HEK293 (cell line): Measurements from ENCODE around the gene PPARG.
A peak's percentile ranks its signal among the peaks of the same experiment; 100 is the strongest.

ENCODE experiments used
- BCL11B ChIP-seq: fragments of 450-650 bp; formaldehyde crosslinking; IDR thresholded peaks from 2 replicates; pipeline ENCODE4 v1.5.1; 2016; ENCODE audit warnings: low read depth, missing biosample characterization, missing genetic modification characterization
- EGR2 ChIP-seq: fragments of 450-650 bp; formaldehyde crosslinking; IDR thresholded peaks from 2 replicates; pipeline ENCODE4 v1.5.1; 2016; ENCODE audit warnings: low read depth, missing biosample characterization, missing genetic modification characterization
- GLIS1 ChIP-seq: fragments of 450-650 bp; formaldehyde crosslinking; IDR thresholded peaks from 2 replicates; pipeline ENCODE4 v1.5.1; 2016; ENCODE audit warnings: missing biosample characterization, missing genetic modification characterization
- IKZF3 ChIP-seq: fragments of 450-650 bp; IDR thresholded peaks from 2 replicates; pipeline ENCODE4 v1.5.0; 2018; ENCODE audit warnings: missing biosample characterization, mild to moderate bottlenecking, missing genetic modification characterization, moderate library complexity
- KLF1 ChIP-seq: fragments of 450-650 bp; formaldehyde crosslinking; IDR thresholded peaks from 2 replicates; pipeline ENCODE4 v1.5.1; 2016; ENCODE audit warnings: missing biosample characterization, missing genetic modification characterization
- KLF9 ChIP-seq: fragments of 450-650 bp; formaldehyde crosslinking; IDR thresholded peaks from 2 replicates; pipeline ENCODE4 v1.5.1; 2016; ENCODE audit warnings: missing biosample characterization, missing genetic modification characterization, low read depth
- WT1 ChIP-seq: fragments of 450-650 bp; formaldehyde crosslinking; IDR thresholded peaks from 2 replicates; pipeline ENCODE4 v1.5.1; 2016; ENCODE audit warnings: missing biosample characterization, missing genetic modification characterization
- YY2 ChIP-seq: fragments of 450-650 bp; formaldehyde crosslinking; IDR thresholded peaks from 2 replicates; pipeline ENCODE4 v1.5.1; 2016; ENCODE audit warnings: missing biosample characterization, missing genetic modification characterization
- ZBTB48 ChIP-seq: fragments of 450-650 bp; formaldehyde crosslinking; IDR thresholded peaks from 2 replicates; pipeline ENCODE4 v1.5.1; 2016; ENCODE audit warnings: missing biosample characterization, missing genetic modification characterization
- ZFP3 ChIP-seq: fragments of 450-650 bp; formaldehyde crosslinking; IDR thresholded peaks from 2 replicates; pipeline ENCODE4 v1.5.1; 2016; ENCODE audit warnings: low read depth, missing biosample characterization, missing genetic modification characterization
- ZFP37 ChIP-seq: fragments of 450-650 bp; formaldehyde crosslinking; IDR thresholded peaks from 2 replicates; pipeline ENCODE4 v1.5.1; 2016; ENCODE audit warnings: missing biosample characterization, missing genetic modification characterization
- ZIC2 ChIP-seq: fragments of 450-650 bp; formaldehyde crosslinking; IDR thresholded peaks from 2 replicates; pipeline ENCODE4 v1.5.1; 2016; ENCODE audit warnings: missing biosample characterization, missing genetic modification characterization
- ZNF114 ChIP-seq: fragments of 450-650 bp; formaldehyde crosslinking; IDR thresholded peaks from 2 replicates; pipeline ENCODE4 v1.5.0; 2017; ENCODE audit warnings: missing biosample characterization, missing genetic modification characterization
- ZNF157 ChIP-seq: fragments of 450-650 bp; formaldehyde crosslinking; IDR thresholded peaks from 2 replicates; pipeline ENCODE4 v1.5.1; 2016; ENCODE audit warnings: missing biosample characterization, missing genetic modification characterization
- ZNF24 ChIP-seq: fragments of 450-650 bp; formaldehyde crosslinking; IDR thresholded peaks from 2 replicates; pipeline ENCODE4 v1.5.1; 2016; ENCODE audit warnings: missing biosample characterization, missing genetic modification characterization
- ZNF292 ChIP-seq: fragments of 450-650 bp; formaldehyde crosslinking; IDR thresholded peaks from 2 replicates; pipeline ENCODE4 v1.5.1; 2016; ENCODE audit warnings: low read depth, missing biosample characterization, missing genetic modification characterization, borderline replicate concordance
- ZNF311 ChIP-seq: fragments of 450-650 bp; formaldehyde crosslinking; IDR thresholded peaks from 2 replicates; pipeline ENCODE4 v1.5.1; 2017; ENCODE audit warnings: missing biosample characterization, missing genetic modification characterization, borderline replicate concordance
- ZNF341 ChIP-seq: fragments of 450-650 bp; formaldehyde crosslinking; IDR thresholded peaks from 2 replicates; pipeline ENCODE4; 2016; ENCODE audit warnings: low read depth, missing biosample characterization, missing genetic modification characterization
- ZNF391 ChIP-seq: fragments of 450-650 bp; formaldehyde crosslinking; IDR thresholded peaks from 2 replicates; pipeline ENCODE4 v1.5.1; 2016; ENCODE audit warnings: low read depth, missing biosample characterization, missing genetic modification characterization, borderline replicate concordance
- ZNF530 ChIP-seq: fragments of 450-650 bp; formaldehyde crosslinking; IDR thresholded peaks from 2 replicates; pipeline ENCODE4 v1.5.1; 2016; ENCODE audit warnings: low read depth, missing biosample characterization, missing genetic modification characterization
- ZNF623 ChIP-seq: fragments of 450-650 bp; formaldehyde crosslinking; IDR thresholded peaks from 2 replicates; pipeline ENCODE4 v1.5.1; 2016; ENCODE audit warnings: missing biosample characterization, missing genetic modification characterization
- ZNF654 ChIP-seq: fragments of 450-650 bp; formaldehyde crosslinking; IDR thresholded peaks from 2 replicates; pipeline ENCODE4 v1.5.1; 2016; ENCODE audit warnings: low read depth, missing biosample characterization, missing genetic modification characterization
- ZNF776 ChIP-seq: fragments of 450-650 bp; formaldehyde crosslinking; IDR thresholded peaks from 2 replicates; pipeline ENCODE4 v1.5.0; 2017; ENCODE audit warnings: missing biosample characterization, missing genetic modification characterization, borderline replicate concordance
- TF ChIP-seq, protein P1 (sequence below): fragments of 450-650 bp; formaldehyde crosslinking; IDR thresholded peaks from 2 replicates; pipeline ENCODE4 v1.5.1; 2016; ENCODE audit warnings: missing biosample characterization, missing genetic modification characterization
- TF ChIP-seq, protein P2 (sequence below): fragments of 450-650 bp; formaldehyde crosslinking; IDR thresholded peaks from 2 replicates; pipeline ENCODE4 v1.5.1; 2016; ENCODE audit warnings: missing biosample characterization, missing genetic modification characterization
- TF ChIP-seq, protein P3 (sequence below): fragments of 450-650 bp; formaldehyde crosslinking; IDR thresholded peaks from 2 replicates; pipeline ENCODE4 v1.5.1; 2016; ENCODE audit warnings: missing biosample characterization, missing genetic modification characterization, borderline replicate concordance
- TF ChIP-seq, protein P4 (sequence below): fragments of 450-650 bp; formaldehyde crosslinking; conservative IDR thresholded peaks from 2 replicates; pipeline ENCODE4 v1.5.1; 2016; ENCODE audit warnings: low read depth, missing biosample characterization, missing genetic modification characterization

PPARG gene

DNA sequence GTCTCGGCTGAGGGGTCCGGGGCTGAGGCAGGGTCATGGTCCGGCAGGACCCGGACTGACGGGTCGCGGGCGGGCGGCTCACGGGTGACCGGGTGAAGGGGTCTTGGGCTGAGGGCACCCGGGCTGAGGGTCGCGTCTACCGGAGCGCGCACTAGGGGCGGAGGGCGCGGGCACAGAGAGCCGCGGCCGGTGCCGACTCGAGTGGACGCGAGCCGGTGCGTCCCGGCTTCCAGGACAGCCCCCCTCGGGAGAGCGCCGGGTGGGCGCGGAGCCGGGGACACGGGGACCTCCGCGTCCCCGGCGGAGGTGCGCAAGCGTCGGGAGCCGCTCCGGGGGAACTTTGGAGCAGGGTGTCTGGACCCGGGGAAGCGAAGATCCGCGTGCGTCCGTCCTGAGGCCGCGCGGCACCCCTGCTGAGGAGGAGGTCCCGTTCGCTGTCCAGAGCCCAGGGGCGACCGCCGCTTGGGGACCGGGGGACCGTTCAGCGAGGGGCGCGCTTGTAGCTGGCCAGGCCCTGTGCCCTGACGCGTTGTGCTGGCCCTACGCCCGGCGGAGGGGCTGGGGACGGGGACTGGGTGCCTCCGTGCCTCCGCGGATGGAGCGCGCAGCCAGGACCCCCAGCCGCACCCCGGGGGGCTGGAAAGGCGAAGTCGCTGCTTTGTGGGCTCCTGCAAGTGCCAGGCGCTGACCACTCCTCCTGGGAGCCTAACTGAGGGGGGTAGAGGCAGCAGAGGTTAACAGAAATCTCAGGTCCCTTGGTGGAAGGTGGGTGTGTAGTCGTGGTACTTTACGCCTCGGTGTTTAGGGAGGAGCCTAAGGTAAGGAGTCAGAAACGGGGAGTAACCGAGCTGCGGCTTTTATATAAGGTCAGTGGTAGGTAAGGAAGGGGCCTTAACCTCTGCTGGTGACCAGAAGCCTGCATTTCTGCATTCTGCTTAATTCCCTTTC is at the start of gene PPARG (continued):
- TF ChIP-seq, protein P1, sequence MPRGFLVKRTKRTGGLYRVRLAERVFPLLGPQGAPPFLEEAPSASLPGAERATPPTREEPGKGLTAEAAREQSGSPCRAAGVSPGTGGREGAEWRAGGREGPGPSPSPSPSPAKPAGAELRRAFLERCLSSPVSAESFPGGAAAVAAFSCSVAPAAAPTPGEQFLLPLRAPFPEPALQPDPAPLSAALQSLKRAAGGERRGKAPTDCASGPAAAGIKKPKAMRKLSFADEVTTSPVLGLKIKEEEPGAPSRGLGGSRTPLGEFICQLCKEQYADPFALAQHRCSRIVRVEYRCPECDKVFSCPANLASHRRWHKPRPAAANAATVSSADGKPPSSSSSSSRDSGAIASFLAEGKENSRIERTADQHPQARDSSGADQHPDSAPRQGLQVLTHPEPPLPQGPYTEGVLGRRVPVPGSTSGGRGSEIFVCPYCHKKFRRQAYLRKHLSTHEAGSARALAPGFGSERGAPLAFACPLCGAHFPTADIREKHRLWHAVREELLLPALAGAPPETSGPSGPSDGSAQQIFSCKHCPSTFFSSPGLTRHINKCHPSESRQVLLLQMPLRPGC (tag by site-specific recombination): no peak
- TF ChIP-seq ZNF391 (tag by site-specific recombination): 0 out of 2 replicates have a peak, but pooled peaks have one; percentile 28
- no peak; the same call in 1 of the 2 replicates for TF ChIP-seq KLF1 (tag by site-specific recombination)
- TF ChIP-seq ZFP37 (tag by site-specific recombination): peak; percentile 80; the same call in 1 of the 2 replicates
- TF ChIP-seq, protein P2, sequence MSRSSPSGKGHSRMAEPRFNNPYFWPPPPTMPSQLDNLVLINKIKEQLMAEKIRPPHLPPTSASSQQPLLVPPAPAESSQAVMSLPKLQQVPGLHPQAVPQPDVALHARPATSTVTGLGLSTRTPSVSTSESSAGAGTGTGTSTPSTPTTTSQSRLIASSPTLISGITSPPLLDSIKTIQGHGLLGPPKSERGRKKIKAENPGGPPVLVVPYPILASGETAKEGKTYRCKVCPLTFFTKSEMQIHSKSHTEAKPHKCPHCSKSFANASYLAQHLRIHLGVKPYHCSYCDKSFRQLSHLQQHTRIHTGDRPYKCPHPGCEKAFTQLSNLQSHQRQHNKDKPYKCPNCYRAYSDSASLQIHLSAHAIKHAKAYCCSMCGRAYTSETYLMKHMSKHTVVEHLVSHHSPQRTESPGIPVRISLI (tag by site-specific recombination): no peak
- no peak for TF ChIP-seq ZNF24 (tag by site-specific recombination)
- TF ChIP-seq ZNF530: no peak
- TF ChIP-seq ZNF157: no peak
- TF ChIP-seq WT1 (tag by site-specific recombination): peak; percentile 77
- TF ChIP-seq ZNF654 (tag by site-specific recombination): no peak
- peak; percentile 69; the same call in 1 of the 2 replicates for TF ChIP-seq BCL11B
- TF ChIP-seq ZNF623 (tag by site-specific recombination): no peak
- TF ChIP-seq ZNF114 (tag by site-specific recombination): no peak
- peak; percentile 69; the same call in 1 of the 2 replicates for TF ChIP-seq EGR2 (tag by site-specific recombination)
- TF ChIP-seq YY2 (tag by site-specific recombination): no peak
- TF ChIP-seq, protein P3, sequence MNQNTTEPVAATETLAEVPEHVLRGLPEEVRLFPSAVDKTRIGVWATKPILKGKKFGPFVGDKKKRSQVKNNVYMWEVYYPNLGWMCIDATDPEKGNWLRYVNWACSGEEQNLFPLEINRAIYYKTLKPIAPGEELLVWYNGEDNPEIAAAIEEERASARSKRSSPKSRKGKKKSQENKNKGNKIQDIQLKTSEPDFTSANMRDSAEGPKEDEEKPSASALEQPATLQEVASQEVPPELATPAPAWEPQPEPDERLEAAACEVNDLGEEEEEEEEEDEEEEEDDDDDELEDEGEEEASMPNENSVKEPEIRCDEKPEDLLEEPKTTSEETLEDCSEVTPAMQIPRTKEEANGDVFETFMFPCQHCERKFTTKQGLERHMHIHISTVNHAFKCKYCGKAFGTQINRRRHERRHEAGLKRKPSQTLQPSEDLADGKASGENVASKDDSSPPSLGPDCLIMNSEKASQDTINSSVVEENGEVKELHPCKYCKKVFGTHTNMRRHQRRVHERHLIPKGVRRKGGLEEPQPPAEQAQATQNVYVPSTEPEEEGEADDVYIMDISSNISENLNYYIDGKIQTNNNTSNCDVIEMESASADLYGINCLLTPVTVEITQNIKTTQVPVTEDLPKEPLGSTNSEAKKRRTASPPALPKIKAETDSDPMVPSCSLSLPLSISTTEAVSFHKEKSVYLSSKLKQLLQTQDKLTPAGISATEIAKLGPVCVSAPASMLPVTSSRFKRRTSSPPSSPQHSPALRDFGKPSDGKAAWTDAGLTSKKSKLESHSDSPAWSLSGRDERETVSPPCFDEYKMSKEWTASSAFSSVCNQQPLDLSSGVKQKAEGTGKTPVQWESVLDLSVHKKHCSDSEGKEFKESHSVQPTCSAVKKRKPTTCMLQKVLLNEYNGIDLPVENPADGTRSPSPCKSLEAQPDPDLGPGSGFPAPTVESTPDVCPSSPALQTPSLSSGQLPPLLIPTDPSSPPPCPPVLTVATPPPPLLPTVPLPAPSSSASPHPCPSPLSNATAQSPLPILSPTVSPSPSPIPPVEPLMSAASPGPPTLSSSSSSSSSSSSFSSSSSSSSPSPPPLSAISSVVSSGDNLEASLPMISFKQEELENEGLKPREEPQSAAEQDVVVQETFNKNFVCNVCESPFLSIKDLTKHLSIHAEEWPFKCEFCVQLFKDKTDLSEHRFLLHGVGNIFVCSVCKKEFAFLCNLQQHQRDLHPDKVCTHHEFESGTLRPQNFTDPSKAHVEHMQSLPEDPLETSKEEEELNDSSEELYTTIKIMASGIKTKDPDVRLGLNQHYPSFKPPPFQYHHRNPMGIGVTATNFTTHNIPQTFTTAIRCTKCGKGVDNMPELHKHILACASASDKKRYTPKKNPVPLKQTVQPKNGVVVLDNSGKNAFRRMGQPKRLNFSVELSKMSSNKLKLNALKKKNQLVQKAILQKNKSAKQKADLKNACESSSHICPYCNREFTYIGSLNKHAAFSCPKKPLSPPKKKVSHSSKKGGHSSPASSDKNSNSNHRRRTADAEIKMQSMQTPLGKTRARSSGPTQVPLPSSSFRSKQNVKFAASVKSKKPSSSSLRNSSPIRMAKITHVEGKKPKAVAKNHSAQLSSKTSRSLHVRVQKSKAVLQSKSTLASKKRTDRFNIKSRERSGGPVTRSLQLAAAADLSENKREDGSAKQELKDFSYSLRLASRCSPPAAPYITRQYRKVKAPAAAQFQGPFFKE (tag by site-specific recombination): no peak
- no peak for TF ChIP-seq ZNF311 (tag by site-specific recombination)
- peak; percentile 94 for TF ChIP-seq GLIS1 (tag by site-specific recombination)
- peak; percentile 98 for TF ChIP-seq ZBTB48
- no peak for TF ChIP-seq ZFP3 (tag by site-specific recombination)
- TF ChIP-seq IKZF3 (tag by site-specific recombination): peak; percentile 18; the same call in 1 of the 2 replicates
- TF ChIP-seq, protein P4, sequence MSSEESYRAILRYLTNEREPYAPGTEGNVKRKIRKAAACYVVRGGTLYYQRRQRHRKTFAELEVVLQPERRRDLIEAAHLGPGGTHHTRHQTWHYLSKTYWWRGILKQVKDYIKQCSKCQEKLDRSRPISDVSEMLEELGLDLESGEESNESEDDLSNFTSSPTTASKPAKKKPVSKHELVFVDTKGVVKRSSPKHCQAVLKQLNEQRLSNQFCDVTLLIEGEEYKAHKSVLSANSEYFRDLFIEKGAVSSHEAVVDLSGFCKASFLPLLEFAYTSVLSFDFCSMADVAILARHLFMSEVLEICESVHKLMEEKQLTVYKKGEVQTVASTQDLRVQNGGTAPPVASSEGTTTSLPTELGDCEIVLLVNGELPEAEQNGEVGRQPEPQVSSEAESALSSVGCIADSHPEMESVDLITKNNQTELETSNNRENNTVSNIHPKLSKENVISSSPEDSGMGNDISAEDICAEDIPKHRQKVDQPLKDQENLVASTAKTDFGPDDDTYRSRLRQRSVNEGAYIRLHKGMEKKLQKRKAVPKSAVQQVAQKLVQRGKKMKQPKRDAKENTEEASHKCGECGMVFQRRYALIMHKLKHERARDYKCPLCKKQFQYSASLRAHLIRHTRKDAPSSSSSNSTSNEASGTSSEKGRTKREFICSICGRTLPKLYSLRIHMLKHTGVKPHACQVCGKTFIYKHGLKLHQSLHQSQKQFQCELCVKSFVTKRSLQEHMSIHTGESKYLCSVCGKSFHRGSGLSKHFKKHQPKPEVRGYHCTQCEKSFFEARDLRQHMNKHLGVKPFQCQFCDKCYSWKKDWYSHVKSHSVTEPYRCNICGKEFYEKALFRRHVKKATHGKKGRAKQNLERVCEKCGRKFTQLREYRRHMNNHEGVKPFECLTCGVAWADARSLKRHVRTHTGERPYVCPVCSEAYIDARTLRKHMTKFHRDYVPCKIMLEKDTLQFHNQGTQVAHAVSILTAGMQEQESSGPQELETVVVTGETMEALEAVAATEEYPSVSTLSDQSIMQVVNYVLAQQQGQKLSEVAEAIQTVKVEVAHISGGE (tag by site-specific recombination): peak; percentile 63; the same call in 1 of the 2 replicates
- peak; percentile 85 for TF ChIP-seq KLF9
- no peak for TF ChIP-seq ZNF292 (tag by site-specific recombination)
- peak; percentile 79 for TF ChIP-seq ZIC2
- TF ChIP-seq ZNF776 (tag by site-specific recombination): no peak
- peak; percentile 51 for TF ChIP-seq ZNF341 (tag by site-specific recombination)
